Neural cell (in vitro differentiated cells): ENCODE data around the gene CNIH3.

Source experiments
- EZH2 ChIP-seq: fragments of 200-600, 300-800 bp; shearing (Covaris generic), sonication (generic); IDR thresholded peaks from 2 replicates; pipeline ENCODE4 v1.6.1; 2014; ENCODE audit warnings: antibody characterized with exemption, low read length, borderline replicate concordance, mild to moderate bottlenecking; ENCODE audit not compliant: insufficient read depth, poor library complexity, severe bottlenecking
- POLR2AphosphoS5 ChIP-seq: IDR thresholded peaks from 2 replicates; pipeline ENCODE4 v1.6.1; 2012
- RAD21 ChIP-seq: fragments of 450-650 bp; conservative IDR thresholded peaks from 2 replicates; pipeline ENCODE4 v1.6.1; 2014; ENCODE audit warnings: antibody characterized with exemption, mild to moderate bottlenecking, moderate library complexity
- REST ChIP-seq: IDR thresholded peaks from 2 replicates; pipeline ENCODE4 v1.6.1; 2012; ENCODE audit warnings: borderline replicate concordance
- TAF1 ChIP-seq: IDR thresholded peaks from 2 replicates; pipeline ENCODE4 v1.6.1; 2012; ENCODE audit warnings: low read depth
- TF ChIP-seq, protein P1 (sequence below): fragments of 450-650 bp; IDR thresholded peaks from 2 replicates; pipeline ENCODE4 v1.5.1; 2014; ENCODE audit warnings: antibody characterized with exemption, mild to moderate bottlenecking, moderate library complexity; ENCODE audit not compliant: poor library complexity, severe bottlenecking

DNA sequence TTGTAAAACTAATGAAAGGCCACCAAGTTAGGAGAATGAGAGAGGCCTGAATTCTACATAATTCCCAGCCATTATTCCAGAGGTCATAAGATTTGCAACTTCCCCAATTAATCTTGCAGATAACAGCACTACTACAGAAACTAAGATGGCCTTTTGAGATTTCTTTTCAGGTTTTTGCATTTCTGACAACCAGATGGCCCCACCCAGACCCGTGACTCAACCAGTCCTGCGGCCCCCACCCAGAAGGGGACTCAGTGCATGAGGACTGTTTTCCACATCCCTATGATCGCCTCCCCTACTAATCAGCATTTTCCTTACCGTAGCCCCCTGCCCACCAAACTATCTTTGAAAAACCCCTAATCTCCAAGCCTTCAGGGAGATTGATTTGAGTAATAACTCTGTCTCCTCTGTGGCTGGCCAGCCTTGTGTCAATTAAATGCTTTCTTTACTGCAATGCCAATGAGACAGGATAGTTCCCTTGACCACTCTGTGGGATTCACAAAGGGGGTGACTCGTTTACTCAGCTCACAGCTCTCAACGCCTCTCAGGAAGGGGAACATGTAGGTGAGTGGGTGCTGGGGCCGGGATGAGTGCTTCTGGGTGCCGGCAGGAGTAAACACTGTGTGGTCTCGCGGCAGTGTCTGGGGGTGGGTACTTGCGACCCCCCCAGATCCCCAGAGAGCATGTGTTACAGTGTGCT lies 10.5 kb upstream of the CNIH3 start:
- TF ChIP-seq TAF1, result no peak
- TF ChIP-seq, protein P1, sequence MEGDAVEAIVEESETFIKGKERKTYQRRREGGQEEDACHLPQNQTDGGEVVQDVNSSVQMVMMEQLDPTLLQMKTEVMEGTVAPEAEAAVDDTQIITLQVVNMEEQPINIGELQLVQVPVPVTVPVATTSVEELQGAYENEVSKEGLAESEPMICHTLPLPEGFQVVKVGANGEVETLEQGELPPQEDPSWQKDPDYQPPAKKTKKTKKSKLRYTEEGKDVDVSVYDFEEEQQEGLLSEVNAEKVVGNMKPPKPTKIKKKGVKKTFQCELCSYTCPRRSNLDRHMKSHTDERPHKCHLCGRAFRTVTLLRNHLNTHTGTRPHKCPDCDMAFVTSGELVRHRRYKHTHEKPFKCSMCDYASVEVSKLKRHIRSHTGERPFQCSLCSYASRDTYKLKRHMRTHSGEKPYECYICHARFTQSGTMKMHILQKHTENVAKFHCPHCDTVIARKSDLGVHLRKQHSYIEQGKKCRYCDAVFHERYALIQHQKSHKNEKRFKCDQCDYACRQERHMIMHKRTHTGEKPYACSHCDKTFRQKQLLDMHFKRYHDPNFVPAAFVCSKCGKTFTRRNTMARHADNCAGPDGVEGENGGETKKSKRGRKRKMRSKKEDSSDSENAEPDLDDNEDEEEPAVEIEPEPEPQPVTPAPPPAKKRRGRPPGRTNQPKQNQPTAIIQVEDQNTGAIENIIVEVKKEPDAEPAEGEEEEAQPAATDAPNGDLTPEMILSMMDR, result no peak
- TF ChIP-seq REST, result no peak
- no peak for TF ChIP-seq POLR2AphosphoS5
- TF ChIP-seq EZH2, result no peak
- no peak for TF ChIP-seq RAD21
